Measurements from ENCODE around the gene FAM131C.
"Not testable (repeated sequence)": the region's sequence is repeated elsewhere in the genome, so short reads cannot be mapped to it uniquely, and the experiment has no call there.

The FAM131C gene

GRCh38 chr1:16107039-16107438 lies 33.6 kb upstream of the FAM131C start:
- DNase-seq (ENCODE audit: extremely low spot score, insufficient read length, low read depth); FAIRE-seq: not testable (repeated sequence)

DNA sequence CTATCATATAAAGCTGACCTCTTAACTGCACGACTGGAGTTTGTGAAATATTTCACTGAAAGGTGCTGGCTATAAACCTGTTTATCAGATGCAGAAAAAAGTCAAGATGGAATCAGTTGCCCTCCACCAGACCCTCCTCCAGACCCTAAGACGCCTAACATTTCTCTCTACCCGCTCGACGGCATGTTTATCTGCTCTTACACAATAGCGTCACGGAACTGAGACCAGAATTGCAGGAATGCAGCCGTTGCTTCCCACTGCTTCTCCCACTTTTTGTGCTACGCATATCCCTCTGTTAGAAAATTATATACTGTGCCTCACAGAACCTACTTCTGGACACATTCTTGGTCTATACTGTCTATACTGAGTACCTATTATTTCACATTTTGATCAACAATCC lies 28.2 kb upstream of the FAM131C start:
- DNase-seq (ENCODE audit: extremely low spot score, insufficient read length, low read depth) = no peak
- FAIRE-seq = no peak

DNA sequence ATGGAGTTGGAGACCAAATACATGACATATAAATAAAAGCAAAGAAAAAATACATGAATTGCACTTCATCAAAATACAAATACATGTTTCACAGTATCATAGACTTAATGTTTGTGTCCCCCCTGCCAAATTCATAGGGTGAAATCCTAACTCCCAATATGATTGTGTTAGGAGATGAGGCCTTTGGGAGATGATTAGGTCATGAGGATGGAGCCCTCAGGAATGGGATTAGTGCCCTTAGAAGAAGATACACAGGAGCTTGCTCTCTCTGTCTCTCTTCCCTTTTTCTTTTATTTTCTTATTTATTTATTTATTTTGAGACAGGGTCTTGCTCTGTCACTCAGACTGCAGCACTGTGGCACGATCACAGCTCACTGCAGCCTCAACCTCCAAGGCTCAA lies 26.0 kb upstream of the FAM131C start:
- FAIRE-seq = no peak
- DNase-seq (ENCODE audit: extremely low spot score, insufficient read length, low read depth) = no peak

GRCh38 chr1:16095447-16095846 lies 22.0 kb upstream of the FAM131C start:
- DNase-seq (ENCODE audit: extremely low spot score, insufficient read length, low read depth) (no peak), FAIRE-seq (no peak)

DNA sequence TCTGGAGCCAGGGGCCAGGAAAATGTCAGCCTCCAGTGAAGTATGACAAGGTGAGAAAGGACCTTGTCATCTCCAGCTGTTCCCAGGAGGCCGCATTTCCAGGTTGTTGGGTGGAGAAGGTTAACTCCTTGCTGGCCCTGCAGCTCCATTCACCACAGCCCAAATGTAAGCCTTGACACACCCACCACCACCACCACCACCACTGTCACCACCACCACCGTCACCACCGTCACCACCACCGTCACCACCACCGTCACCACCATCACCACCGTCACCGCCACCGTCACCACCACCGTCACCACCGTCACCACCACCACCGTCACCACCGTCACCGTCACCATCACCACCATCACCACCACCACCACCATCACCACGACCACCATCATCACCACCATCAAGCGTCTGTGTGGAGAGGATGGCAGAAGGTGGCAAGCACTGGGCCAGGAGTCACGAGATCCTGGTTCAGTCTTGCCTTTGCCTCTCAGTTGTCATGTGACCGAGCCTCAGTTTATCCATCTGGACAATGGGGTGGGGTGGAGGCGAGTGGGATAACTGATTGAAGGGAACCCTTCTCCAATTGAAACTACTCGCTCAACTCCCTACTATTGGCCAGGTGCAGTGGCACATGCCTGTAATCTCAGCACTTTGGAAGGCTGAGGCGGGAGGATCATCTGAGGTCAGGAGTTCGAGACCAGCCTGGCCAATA lies 21.2 kb upstream of the FAM131C start:
- FAIRE-seq (no peak), DNase-seq (ENCODE audit: extremely low spot score, insufficient read length, low read depth) (no peak)

DNA sequence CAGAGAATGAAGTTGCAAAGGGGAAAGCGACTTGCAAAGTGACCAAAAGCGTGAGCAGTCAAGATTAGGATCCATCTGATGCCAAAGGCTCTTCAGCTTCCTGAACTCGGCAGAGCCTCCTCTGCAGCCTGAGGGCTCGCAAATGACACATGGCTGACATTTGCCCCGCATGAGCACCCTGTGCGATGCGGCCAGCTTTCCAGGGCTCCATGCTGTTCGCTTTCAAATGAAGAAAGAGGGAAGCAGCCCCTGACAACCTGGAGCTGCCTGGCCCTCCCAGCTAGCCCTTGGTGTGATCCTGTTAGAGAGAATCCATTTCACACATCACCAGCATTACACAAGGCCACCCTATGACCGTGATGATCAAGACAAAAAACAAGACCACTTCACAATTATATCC lies 20.2 kb upstream of the FAM131C start:
- FAIRE-seq (no peak), DNase-seq (ENCODE audit: extremely low spot score, insufficient read length, low read depth) (no peak)

DNA sequence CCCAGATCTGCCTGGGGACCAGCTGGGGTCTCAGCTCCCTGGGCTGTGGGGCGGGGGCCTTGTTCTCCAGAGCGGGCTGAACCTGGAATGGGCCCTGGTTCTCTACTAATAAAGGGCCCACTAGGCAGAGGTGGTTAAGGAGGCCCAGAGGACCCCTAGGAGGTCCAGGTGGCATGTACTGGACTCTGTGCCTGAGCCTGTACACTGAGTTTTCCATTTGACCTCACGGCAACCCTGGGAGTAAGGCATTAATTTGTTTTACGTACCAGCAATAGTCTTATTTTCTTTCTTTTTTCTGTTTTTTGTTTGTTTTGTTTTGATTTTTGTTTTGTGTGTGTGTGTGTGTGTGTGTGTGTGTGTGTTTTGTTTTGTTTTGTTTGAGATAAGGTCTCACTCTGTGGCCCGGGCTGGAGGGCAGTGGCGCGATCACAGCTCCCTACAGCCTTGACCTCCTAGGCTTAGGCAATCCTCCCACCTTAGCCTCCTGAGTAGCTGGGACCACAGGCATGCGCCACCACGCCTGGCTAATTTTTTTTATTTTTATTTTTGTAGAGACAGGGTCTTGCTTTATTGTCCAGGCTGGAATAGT lies 19.6 kb upstream of the FAM131C start:
- DNase-seq (ENCODE audit: extremely low spot score, insufficient read length, low read depth) (no peak), FAIRE-seq (no peak)

- DNase-seq (ENCODE audit: extremely low spot score, insufficient read length, low read depth) (no peak), FAIRE-seq (no peak)
Observed at GRCh38 chr1:16092097-16092922, 18.9 kb upstream of the FAM131C start.

- no peak for DNase-seq (ENCODE audit: extremely low spot score, insufficient read length, low read depth)
- no peak for FAIRE-seq
Observed at GRCh38 chr1:16091296-16091695, 17.8 kb upstream of the FAM131C start.

- FAIRE-seq = no peak
- no peak for DNase-seq (ENCODE audit: extremely low spot score, insufficient read length, low read depth)
Observed at GRCh38 chr1:16090076-16090826, 16.8 kb upstream of the FAM131C start.

DNA sequence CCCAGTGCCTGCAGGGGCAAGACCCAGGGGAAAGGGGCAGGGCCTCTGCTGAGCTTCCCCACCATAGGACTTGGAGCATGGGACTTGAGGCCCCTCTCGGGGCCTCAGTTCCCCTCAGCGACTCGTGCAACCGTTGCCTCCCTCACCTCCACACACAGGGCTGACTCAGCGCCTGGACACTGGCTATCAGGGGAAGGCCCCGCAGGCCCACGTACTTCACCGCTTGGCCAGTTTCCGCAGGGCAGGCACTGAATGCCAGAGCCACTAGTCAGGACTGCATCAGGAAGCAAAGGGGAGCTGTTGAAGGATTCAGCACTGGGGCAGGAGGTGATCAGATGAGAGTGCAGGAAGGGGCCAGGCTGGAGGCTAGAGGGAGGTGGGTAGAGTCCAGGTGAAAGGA lies 15.5 kb upstream of the FAM131C start:
- no peak for DNase-seq (ENCODE audit: extremely low spot score, insufficient read length, low read depth)
- no peak for FAIRE-seq

DNA sequence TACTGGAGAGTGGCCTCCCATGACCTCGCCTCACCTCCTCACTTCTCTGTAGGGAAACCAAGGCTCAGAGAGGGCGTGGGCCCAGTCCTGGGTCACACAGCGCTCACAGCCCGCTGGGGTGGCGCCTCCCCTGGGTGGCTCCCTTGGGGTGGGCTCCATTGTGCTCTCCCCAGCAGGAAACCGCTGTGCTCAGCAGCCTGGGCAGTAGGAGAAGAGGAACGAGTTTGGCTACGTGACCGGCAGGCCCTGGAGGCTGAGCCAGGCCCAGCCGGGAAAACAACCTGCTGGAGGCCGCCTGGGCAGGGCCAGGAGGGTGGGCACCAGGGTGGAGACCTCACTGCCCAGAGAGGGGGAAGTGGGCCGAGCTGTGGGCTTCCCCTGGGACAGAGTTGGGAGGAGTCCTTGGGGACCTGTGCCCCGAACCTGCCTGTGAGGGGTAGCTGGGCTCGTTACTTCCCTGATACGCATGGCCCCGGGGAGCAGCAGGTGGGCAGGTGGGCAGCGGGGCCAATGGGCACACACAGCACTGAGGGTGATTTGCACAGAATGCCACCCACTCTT lies 15.0 kb upstream of the FAM131C start:
- FAIRE-seq = no peak

GRCh38 chr1:16087733-16088132 lies 14.3 kb upstream of the FAM131C start:
- FAIRE-seq (no peak), DNase-seq (ENCODE audit: extremely low spot score, insufficient read length, low read depth) (no peak)

More for the DNA sequence above, 15.0 kb upstream of the FAM131C start:
- DNase-seq (ENCODE audit: extremely low spot score, insufficient read length, low read depth) = no peak

- FAIRE-seq (no peak), DNase-seq (ENCODE audit: extremely low spot score, insufficient read length, low read depth) (no peak)
Observed at GRCh38 chr1:16085522-16085921, 12.1 kb upstream of the FAM131C start.

- FAIRE-seq (no peak), DNase-seq (ENCODE audit: extremely low spot score, insufficient read length, low read depth) (no peak)
Observed at GRCh38 chr1:16083486-16083885, 10.0 kb upstream of the FAM131C start.

GRCh38 chr1:16082283-16083038 lies 9.0 kb upstream of the FAM131C start:
- DNase-seq (ENCODE audit: extremely low spot score, insufficient read length, low read depth) (peak; percentile 49), FAIRE-seq (peak; percentile 58)

DNA sequence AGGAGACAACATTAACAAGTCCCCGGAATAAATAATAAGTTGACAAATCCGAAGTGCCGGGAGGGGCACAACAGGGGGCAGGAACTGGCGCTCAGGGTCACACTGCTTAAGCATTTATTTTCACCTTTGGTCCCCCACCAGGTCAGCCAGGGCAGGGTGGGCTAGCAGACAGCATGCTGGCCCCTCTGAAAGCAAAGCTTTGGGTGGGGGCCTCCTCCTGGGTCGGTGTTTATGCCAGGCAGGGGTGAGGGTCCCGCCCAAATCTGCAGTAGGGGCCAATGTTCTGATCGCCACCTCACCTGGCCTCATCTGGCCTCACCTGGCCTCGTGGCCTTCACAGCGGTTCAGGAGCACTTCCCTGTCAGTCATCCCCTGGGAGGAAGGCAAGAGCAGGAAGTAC lies 8.2 kb upstream of the FAM131C start:
- no peak for DNase-seq (ENCODE audit: extremely low spot score, insufficient read length, low read depth)
- no peak for FAIRE-seq

- DNase-seq (ENCODE audit: extremely low spot score, insufficient read length, low read depth) (no peak), FAIRE-seq (no peak)
Observed at GRCh38 chr1:16080422-16081150, 7.1 kb upstream of the FAM131C start.

All from GM18507 (cell line).